NCI-H1930 (cell line): ENCODE results near the gene MYH1.

Experiments used
- DNase-seq, 2 experiments: peaks; one replicate each; lab custom pipeline; 2025; lab: John Stamatoyannopoulos, UW

MYH1 gene

DNA sequence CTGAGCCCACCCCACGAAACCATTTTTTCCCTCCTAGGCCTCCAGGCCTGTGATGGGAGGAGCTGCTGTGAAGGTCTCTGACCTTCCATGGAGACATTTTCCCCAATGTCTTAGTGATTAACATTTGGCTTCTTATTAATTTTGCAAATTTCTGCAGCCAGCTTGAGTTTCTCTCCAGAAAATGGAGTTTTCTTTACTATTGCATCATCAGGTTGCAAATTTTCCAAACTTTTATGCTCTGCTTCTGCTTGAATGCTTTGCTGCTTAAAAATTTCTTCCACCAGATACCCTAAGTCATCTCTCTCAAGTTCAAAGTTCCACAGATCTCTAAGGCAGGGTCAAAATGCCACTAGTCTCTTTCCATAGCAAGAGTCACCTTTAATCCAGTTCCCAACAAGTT, 36.1 kb downstream of the MYH1 start:
- DNase-seq = no peak

DNA sequence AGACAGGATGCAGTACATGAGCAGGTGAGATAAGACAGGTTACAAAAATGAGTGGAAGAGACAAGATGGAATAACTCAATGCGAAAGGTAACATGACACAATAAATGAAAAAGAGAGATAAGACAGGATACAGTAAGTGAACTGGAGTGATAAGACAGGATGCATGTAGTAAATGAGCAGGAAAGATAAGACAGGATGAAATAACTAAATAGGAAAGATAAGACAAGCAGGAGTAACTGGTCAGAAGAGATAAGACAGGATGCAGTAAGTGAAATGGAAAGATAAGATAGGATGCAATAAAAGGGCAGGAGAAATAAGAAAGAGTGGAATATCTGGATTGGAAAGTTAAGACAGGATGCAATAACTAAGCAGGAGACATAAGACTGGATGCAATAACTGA, 40.6 kb downstream of the MYH1 start:
- DNase-seq = no peak

DNA sequence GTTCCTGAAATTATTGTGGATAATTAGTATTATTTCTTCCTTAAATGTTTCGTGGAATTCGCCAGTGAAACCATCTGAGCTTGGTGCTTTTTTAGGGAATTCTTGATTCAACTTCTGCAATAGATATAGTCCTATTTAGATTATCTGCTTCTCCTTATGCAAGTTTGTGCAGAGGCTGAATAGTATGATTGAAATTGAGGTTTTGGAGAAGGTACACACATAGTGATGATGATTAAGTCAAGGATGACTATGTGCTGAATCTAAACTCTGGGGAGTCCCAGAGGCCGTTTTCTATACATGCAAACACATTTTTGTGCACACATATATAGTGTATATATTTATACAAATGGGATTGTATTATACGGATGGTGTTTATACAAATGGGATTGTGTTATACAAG, 43.8 kb downstream of the MYH1 start:
- DNase-seq = no peak

DNA sequence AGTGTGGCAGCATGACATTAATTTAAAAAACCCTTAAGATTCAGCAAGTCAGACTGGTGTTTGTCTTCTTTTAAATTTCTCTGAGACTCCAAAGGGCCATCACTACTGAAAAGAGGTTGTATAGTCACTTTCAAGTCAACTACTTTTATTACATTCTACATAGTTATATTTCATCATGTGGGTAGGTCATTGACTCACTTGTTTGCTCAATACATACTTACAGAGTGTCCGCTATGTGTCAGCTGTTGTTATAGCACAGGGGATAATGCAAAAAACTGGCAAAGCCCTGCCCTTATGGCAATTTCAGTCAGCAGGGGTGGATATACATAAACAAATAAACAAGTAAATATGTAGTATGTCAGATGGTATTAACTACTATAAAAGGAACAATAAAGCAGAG, 46.5 kb downstream of the MYH1 start:
- no peak for DNase-seq

DNA sequence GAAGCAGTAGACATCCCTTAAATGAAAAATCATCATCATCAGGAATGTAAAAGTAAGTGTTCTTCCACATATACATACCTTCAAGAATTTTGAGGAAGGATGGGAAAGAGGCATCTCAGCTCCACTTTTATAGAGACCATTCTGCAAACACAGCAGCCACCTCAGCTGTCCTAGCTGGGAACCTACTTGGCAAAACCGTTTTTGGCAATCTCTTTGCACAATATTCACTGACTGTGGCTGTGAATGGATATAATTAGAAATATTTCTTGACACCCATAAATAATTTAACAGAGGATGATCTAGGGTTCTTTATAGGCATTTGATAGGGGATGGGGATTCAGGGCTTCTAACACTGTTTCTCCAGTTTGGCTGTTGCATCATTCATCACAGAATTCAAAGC, 48.9 kb downstream of the MYH1 start, which contains the start of gene MYH4:
MYH4 (minus strand) TSS at position 101 of the 400 bp plus-strand sequence. CDS start 2,814 bp downstream, outside the sequence.
- DNase-seq = no peak

DNA sequence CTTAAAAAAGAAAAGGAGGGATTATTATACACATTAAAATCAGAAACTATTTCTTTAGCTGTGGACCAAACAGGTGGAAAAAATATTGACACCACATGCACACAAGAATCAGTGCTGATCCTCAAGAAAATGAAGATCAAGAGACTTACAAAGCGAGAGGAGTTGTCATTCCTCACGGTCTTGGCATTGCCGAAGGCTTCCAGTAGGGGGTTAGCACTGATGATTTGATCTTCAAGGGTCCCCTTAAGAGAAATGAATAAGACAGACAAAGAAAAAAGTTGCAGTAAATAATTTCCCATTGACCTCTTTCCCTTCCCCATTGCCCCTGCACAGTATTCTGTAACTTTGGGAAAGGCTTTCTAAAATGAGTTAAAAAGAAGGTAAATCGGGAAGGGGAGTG, 54.9 kb downstream of the MYH1 start:
- no peak for DNase-seq

DNA sequence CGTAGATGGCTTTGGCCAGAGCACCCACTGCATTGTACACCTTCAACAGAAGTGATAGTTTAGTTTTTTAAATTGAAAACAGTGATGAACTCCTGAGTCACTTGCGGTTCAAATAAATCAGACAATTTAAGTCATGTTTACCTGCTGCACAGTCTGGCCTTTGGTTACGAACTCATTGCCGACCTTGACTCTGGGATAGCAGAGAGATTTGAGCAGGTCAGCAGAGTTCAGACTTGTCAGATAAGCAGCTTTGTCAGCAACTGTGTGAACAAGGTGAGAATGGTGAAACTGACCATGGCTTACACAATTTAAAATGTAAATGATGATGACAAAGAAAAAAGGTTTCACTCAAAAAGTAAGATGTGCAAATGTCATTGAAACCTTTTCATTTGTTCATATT, 58.3 kb downstream of the MYH1 start:
- DNase-seq = no peak

DNA sequence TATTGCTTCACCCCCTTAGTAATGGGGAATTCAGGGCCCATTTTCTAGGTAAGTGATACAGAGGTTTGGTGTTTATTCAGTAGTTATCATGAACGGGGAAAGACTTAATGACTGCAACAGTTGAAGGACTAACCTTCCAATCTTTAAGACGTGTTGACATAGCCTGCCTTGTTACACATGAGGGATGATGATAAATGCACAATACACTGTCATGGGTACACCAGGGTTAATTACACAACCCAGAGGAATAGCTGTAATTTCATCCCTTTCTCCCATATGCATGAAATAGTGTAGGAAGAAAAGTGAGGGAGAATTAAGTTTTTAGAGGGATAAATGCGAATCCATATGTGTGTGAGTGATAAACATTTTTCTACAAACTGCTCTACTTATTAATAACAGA, 59.6 kb downstream of the MYH1 start:
- peak; percentile 46 to 89 for DNase-seq

DNA sequence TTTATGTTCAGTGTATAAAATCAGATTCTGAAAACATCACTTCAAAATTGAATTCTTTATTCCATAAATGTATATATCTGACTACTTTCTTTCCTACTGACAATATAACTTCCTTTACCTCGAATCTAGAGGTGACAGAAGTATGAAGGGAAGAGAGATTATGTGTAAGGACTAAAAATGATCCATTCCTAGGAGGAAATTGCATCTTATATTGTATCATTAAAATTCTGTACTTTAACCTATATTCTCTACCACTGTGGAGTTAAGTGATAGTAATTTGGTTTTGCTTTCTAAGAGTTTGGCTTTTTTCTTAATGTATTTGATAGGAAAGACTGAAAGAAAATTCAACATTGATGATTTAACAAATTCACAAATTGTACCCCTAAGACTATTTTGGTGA, 60.4 kb downstream of the MYH1 start:
- DNase-seq = no peak

DNA sequence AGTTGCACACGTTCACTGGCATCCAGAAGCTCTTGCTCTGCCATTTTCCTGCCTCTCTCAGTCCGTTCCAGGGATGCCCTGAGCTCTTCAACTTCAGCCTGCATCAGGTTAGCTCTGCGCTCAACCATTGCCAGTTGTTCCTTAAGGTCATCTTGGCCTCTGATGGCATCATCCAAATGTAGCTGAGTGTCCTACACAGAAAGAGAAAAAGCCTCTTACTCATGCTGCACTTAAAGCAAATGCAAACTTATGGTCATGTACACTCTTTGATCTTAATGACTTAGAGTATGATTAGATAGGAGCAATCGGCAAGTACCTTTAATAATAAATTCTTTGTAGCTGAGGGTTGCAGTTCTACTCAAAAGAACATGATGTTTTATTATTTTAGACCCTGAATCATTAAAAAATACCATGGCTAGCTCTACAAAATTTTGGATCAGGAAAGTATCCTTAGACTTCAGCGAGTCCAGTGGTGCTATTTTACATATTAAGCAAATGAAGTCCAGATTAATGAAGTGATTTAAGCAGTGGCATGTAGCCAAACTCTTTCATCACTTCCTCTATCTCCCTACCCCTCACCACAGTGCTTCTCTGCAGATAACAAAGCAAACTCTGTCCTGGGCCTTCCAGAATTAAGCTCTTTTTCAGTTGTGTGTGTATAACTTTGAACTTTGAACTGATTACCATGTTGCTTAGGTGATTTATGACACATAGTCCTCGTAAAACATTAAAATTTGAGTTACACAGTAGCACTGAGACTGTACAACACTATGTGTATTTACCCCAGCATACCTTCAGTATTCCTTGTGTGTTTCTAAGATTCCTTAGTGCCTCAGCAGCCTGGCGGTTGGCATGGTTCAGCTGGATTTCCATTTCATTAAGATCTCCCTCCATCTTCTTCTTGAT, 71.1 kb downstream of the MYH1 start:
- no peak for DNase-seq
